Naive thymus-derived CD4-positive, alpha-beta T cell (primary cell): ENCODE measurements around the gene DEFB127. TPM values are rescaled to one million over a fixed set of nuclear protein-coding genes. Genes with fewer than 3 reads are reported as not detected.

Experiments
- ATAC-seq: fragments of 150-1000 bp; cut with Tn5 transposase; 2 replicates; pipeline ENCODE4 v1.10.0; 2021; ENCODE audit warnings: mild to moderate bottlenecking, moderate library complexity
- CTCF ChIA-PET: fragments of 350-600 bp; sonication (Branson Sonifier 250); formaldehyde crosslinking; loops from one replicate; lab custom pipeline; 2021; ENCODE audit warnings: antibody characterized with exemption; lab: Charles Lee
- POLR2A ChIA-PET: fragments of 350-600 bp; sonication (Branson Sonifier 250); formaldehyde crosslinking; loops from one replicate; lab custom pipeline; 2021; ENCODE audit warnings: antibody characterized with exemption, inconsistent platforms; lab: Charles Lee
- DNase-seq, 9 donors: peaks; one replicate each; pipeline versions ENCODE4 v3.0.0 to v3.0.0-alpha.2; 2020 to 2022; ENCODE audit warnings: mixed read lengths in 1 of 9
- H3K27ac ChIP-seq: one replicate; pipeline ENCODE4 v1.7.0; 2013; ENCODE audit warnings: mild to moderate bottlenecking, low read depth, low read length, moderate library complexity
- H3K27me3 ChIP-seq, 2 donors: one replicate each; pipeline ENCODE4 v1.7.0; 2013; ENCODE audit warnings: low read length in 2 of 2, mild to moderate bottlenecking in 2 of 2, moderate library complexity in 2 of 2; ENCODE audit not compliant: control insufficient read depth in 2 of 2, insufficient read depth in 2 of 2
- H3K36me3 ChIP-seq, 3 experiments: 1 replicate in 2 of 3; 2 replicates in 1 of 3; pipeline ENCODE4 v1.7.0; 2013; ENCODE audit warnings: low read length in 3 of 3, mild to moderate bottlenecking in 3 of 3, moderate library complexity in 1 of 3; ENCODE audit not compliant: insufficient read depth in 3 of 3, control insufficient read depth in 2 of 3
- H3K4me1 ChIP-seq, 2 donors: one replicate each; pipeline ENCODE4 v1.7.0; 2013; ENCODE audit warnings: low read length in 2 of 2, mild to moderate bottlenecking in 2 of 2, moderate library complexity in 1 of 2; ENCODE audit not compliant: control insufficient read depth in 2 of 2, insufficient read depth in 2 of 2
- H3K4me3 ChIP-seq: 2 replicates; pipeline ENCODE4 v1.7.0; 2013; ENCODE audit warnings: mild to moderate bottlenecking, low read length
- H3K9me3 ChIP-seq, 3 experiments: 1 replicate in 2 of 3; 2 replicates in 1 of 3; pipeline ENCODE4 v1.7.0; 2013; ENCODE audit warnings: low read length in 3 of 3; ENCODE audit not compliant: control insufficient read depth in 2 of 3
- H3K27ac Mint-ChIP-seq, 9 donors: one replicate each; pipeline ENCODE4 v1.8.0; 2020 to 2022; ENCODE audit warnings: mixed read lengths in 9 of 9, mild to moderate bottlenecking in 8 of 9, moderate library complexity in 5 of 9, inconsistent platforms in 2 of 9
- H3K27me3 Mint-ChIP-seq, 5 donors: one replicate each; pipeline ENCODE4 v1.8.0; 2021 to 2022; ENCODE audit warnings: mixed read lengths in 5 of 5, mild to moderate bottlenecking in 1 of 5
- H3K36me3 Mint-ChIP-seq, 5 donors: one replicate each; pipeline ENCODE4 v1.8.0; 2020 to 2022; ENCODE audit warnings: mixed read lengths in 5 of 5, mild to moderate bottlenecking in 3 of 5, inconsistent platforms in 1 of 5
- H3K4me1 Mint-ChIP-seq, 7 donors: one replicate each; pipeline ENCODE4 v1.8.0; 2020 to 2022; ENCODE audit warnings: mixed read lengths in 7 of 7, mild to moderate bottlenecking in 3 of 7, inconsistent platforms in 1 of 7
- H3K4me3 Mint-ChIP-seq, 10 donors: one replicate each; pipeline ENCODE4 v1.8.0; 2020 to 2022; ENCODE audit warnings: mild to moderate bottlenecking in 10 of 10, mixed read lengths in 10 of 10, moderate library complexity in 6 of 10, inconsistent platforms in 2 of 10
- H3K9me3 Mint-ChIP-seq, 11 donors: one replicate each; pipeline ENCODE4 v1.8.0; 2020 to 2022; ENCODE audit warnings: mixed read lengths in 11 of 11, mild to moderate bottlenecking in 4 of 11, inconsistent platforms in 1 of 11, moderate library complexity in 1 of 11
- intact Hi-C, 2 donors: fragments of 100-400 bp; cut with micrococcal nuclease; formaldehyde crosslinking; loops; one replicate each; pipeline ENCODE4 v1.15.1; 2023
- polyA plus RNA-seq, 2 donors: library from polyadenylated mRNA; unstranded; fragments of 300-500 nt; fragmentation: Illumina TruSeq; gene quantifications; one replicate each; pipeline ENCODE4 v1.2.3, GENCODE V29; 2021
- total RNA-seq, 6 experiments: library from RNA in 5 of 6; stranded (reverse) in 5 of 6; gene quantifications; 1 replicate in 5 of 6; 2 replicates in 1 of 6; pipeline ENCODE4 v1.2.3 and lab custom pipeline; 2021 to 2026

Gene DEFB127
- total and polyA plus RNA-seq, 7 experiments from 2014 or later, result not detected

DNA sequence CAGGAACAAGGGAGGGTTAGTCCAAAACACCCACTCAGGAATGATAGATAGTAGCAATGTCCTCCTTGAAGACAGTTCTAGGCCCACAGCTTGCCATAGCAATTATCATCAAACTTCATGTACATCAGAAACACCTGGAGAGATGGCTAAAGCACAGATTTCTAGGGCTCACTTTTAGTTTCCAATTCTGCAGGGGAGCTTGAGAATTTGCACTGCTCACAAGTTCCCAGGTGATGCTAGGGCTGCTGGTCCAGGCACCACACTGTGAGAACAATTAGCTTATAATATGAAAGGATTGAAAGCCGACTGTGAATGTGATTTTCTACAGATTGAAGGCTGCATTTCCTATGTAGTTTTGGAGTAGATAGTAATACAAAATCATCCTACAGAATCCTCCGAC is 11.4 kb upstream of the DEFB127 start:
- no peak overlapping the region for H3K4me3 ChIP-seq
- no peaks in the 10 kb centered on the region for H3K9me3 Mint-ChIP-seq
- no peaks in the 10 kb centered on the region for H3K4me1 Mint-ChIP-seq
- POLR2A ChIA-PET, result no interaction called here
- no peak for DNase-seq
- no peaks in the 10 kb centered on the region for H3K9me3 ChIP-seq
- no peaks in the 10 kb centered on the region for H3K36me3 ChIP-seq
- H3K27ac Mint-ChIP-seq, result no peak overlapping the region
- no peak overlapping the region for H3K4me3 Mint-ChIP-seq
- ATAC-seq, result no peak
- H3K27ac ChIP-seq, result no peak overlapping the region
- no peaks in the 10 kb centered on the region for H3K27me3 ChIP-seq
- peaks cover 38 to 58% (median 44%) of the 10 kb centered on the region in 5 donors for H3K27me3 Mint-ChIP-seq
- H3K36me3 Mint-ChIP-seq, result no peaks in the 10 kb centered on the region
- intact Hi-C loops, result no loop called here
- CTCF ChIA-PET, result no interaction called here
- no peaks in the 10 kb centered on the region for H3K4me1 ChIP-seq

DNA sequence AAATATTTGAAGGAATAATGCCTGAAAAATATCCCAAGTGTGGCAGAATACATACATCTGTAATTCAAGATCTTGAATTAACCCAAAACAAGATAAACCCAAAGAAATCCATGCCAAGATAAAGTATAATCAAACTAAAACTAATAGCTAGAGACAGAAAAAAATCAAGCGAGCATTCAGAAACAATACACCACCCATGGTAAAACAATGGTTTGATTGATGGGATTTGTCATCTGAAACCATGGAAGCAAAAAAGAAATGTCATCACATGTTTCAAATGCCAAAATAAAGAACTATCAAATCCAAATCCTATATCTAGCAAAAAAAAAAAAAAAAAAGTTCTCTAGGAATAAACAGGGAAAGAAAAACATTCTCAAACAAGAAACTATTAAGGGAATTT is 5.1 kb upstream of the DEFB127 start:
- POLR2A ChIA-PET, result no interaction called here
- no peak for DNase-seq
- Histone ChIP-seq H3K4me1 (no peaks in the 10 kb centered on the region), H3K9me3 (no peaks in the 10 kb centered on the region), H3K27ac (no peak overlapping the region), H3K36me3 (no peaks in the 10 kb centered on the region), H3K27me3 (peaks cover 0 to 3% of the 10 kb centered on the region in 2 donors), H3K4me3 (no peak overlapping the region)
- Mint-ChIP-seq H3K27me3 (peaks cover 26 to 43% (median 35%) of the 10 kb centered on the region in 5 donors), H3K9me3 (no peaks in the 10 kb centered on the region), H3K4me1 (no peaks in the 10 kb centered on the region), H3K4me3 (no peak overlapping the region), H3K27ac (no peak overlapping the region), H3K36me3 (no peaks in the 10 kb centered on the region)
- no peak for ATAC-seq
- CTCF ChIA-PET, result no interaction called here
- intact Hi-C loops, result no loop called here

DNA sequence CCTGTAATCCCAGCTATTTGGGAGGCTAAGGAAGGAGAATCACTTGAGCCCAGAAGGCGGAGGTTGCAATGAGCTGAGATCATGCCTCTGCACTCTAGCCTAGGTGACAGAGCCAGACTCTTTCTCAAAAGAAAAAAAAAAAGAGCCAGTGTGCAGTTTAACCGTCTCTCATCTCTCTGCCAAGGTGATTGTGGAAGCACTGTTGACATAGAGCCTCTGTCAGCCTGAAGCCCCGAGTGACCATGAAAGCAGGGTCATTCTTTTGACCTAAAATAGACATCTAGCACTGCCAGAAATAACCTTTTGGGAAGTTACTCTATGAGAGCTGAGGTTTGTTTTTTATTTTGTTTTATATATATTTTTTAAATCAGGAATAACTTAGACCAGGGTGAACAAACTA is 7.4 kb downstream of the DEFB127 start:
- ATAC-seq, result no peak
- no peaks in the 10 kb centered on the region for H3K36me3 ChIP-seq
- no peaks in the 10 kb centered on the region for H3K9me3 ChIP-seq
- H3K4me1 ChIP-seq, result no peaks in the 10 kb centered on the region
- POLR2A ChIA-PET, result no interaction called here
- DNase-seq, result no peak
- no peaks in the 10 kb centered on the region for H3K27me3 ChIP-seq
- no peak overlapping the region for H3K27ac ChIP-seq
- H3K9me3 Mint-ChIP-seq, result peaks cover 0 to 4% (median 0%) of the 10 kb centered on the region in 11 donors
- no peak overlapping the region for H3K4me3 ChIP-seq
- H3K36me3 Mint-ChIP-seq, result no peaks in the 10 kb centered on the region
- no peak overlapping the region for H3K27ac Mint-ChIP-seq
- H3K4me1 Mint-ChIP-seq, result no peaks in the 10 kb centered on the region
- intact Hi-C loops, result no loop called here
- H3K4me3 Mint-ChIP-seq, result no peak overlapping the region
- H3K27me3 Mint-ChIP-seq, result peaks cover 19 to 32% (median 23%) of the 10 kb centered on the region in 5 donors
- CTCF ChIA-PET, result no interaction called here

DNA sequence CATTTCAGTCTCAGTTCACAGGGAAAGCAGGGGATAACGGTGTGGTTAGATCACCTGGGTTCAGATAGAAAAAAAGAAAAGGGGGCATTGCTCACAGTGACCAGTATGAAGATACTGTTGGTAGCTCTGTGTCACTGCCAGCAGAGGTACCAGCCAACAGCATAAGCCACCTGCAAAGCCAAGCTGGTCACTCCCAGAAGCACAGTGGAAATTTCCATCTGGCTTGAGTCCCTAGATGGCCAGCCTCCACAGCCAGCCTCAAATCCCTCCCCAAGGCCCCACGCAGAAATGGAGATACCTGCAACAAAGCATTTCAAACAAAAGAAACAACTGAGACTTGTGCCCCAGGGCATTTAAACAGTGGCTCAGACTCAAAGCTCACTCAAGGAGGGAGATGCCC is 11.6 kb downstream of the DEFB127 start:
- ATAC-seq, result no peak
- H3K9me3 Mint-ChIP-seq, result no peaks in the 10 kb centered on the region
- ChIA-PET POLR2A (interaction anchor here (0.6 kb wide), 1 partner anchor 129 kb away, joined by 3 read pairs; no protein-coding TSS in a partner anchor), CTCF (no interaction called here)
- Histone ChIP-seq H3K4me1 (no peaks in the 10 kb centered on the region), H3K4me3 (no peak overlapping the region), H3K36me3 (no peaks in the 10 kb centered on the region), H3K27ac (no peak overlapping the region), H3K9me3 (no peaks in the 10 kb centered on the region), H3K27me3 (no peaks in the 10 kb centered on the region)
- intact Hi-C loops, result no loop called here
- no peaks in the 10 kb centered on the region for H3K36me3 Mint-ChIP-seq
- no peaks in the 10 kb centered on the region for H3K4me1 Mint-ChIP-seq
- no peak for DNase-seq
- H3K4me3 Mint-ChIP-seq, result no peak overlapping the region
- H3K27ac Mint-ChIP-seq, result no peak overlapping the region
- H3K27me3 Mint-ChIP-seq, result peaks cover 9 to 30% (median 17%) of the 10 kb centered on the region in 5 donors

DNA sequence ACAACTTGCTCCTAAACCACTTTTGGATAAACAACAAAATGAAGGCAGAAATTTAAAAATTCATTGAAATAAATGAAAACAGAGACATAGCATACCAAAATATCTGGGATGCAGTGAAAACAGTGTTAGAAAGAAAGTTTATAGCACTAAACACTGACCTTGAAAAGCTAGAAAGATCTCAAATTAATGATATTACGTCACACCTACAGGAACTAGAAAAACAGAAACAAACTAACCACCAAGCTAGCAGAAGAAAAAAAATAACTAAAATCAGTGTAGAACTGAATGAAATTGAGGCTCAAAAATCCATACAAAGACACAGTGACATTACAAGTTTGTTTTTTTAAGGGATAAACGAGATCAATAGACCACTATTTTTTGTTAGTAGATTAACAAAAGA is 27.0 kb downstream of the DEFB127 start:
- H3K9me3 ChIP-seq, result no peaks in the 10 kb centered on the region
- H3K27ac ChIP-seq, result no peak overlapping the region
- ChIA-PET POLR2A (no interaction called here), CTCF (no interaction called here)
- H3K4me3 ChIP-seq, result no peak overlapping the region
- Mint-ChIP-seq H3K27ac (no peak overlapping the region), H3K4me3 (no peak overlapping the region), H3K9me3 (peaks cover 2 to 31% (median 16%) of the 10 kb centered on the region in 11 donors), H3K4me1 (peaks cover 0 to 6% (median 0%) of the 10 kb centered on the region in 7 donors), H3K36me3 (peaks cover 0 to 6% (median 0%) of the 10 kb centered on the region in 5 donors), H3K27me3 (peaks cover 43 to 78% (median 70%) of the 10 kb centered on the region in 5 donors)
- ATAC-seq, result no peak
- no peaks in the 10 kb centered on the region for H3K4me1 ChIP-seq
- peaks cover 0 to 6% of the 10 kb centered on the region in 2 donors for H3K27me3 ChIP-seq
- intact Hi-C loops, result no loop called here
- DNase-seq, result no peak
- H3K36me3 ChIP-seq, result no peaks in the 10 kb centered on the region

DNA sequence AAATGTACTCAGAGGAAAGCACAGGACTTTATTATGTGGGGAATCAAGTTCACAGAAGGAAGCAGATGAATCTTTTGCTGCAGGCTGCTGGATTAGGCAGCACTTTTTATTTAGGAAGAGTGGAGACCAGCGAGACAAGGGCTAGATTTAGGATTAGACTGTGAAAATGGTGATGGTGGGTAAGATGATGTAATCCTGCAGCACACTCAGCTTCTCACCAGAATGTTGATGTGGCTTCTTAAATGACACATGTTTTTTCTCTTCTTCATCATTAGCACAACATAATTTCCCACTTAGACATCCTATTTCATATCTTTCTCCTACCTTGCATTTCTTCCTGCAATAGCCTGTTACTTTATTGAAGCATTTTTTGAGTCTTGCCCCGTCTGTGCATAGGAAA is 30.5 kb downstream of the DEFB127 start:
- POLR2A ChIA-PET, result no interaction called here
- no peak for ATAC-seq
- Histone ChIP-seq H3K36me3 (no peaks in the 10 kb centered on the region), H3K4me1 (no peaks in the 10 kb centered on the region), H3K27me3 (no peaks in the 10 kb centered on the region), H3K9me3 (peaks cover 0 to 3% (median 0%) of the 10 kb centered on the region in 3 experiments), H3K27ac (no peak overlapping the region), H3K4me3 (no peak overlapping the region)
- Mint-ChIP-seq H3K36me3 (peaks cover 0 to 6% (median 0%) of the 10 kb centered on the region in 5 donors), H3K27ac (no peak overlapping the region), H3K4me3 (no peak overlapping the region), H3K4me1 (peaks cover 0 to 6% (median 0%) of the 10 kb centered on the region in 7 donors), H3K27me3 (peaks cover 47 to 80% (median 58%) of the 10 kb centered on the region in 5 donors), H3K9me3 (peaks cover 4 to 51% (median 16%) of the 10 kb centered on the region in 11 donors)
- CTCF ChIA-PET, result no interaction called here
- intact Hi-C loops, result no loop called here
- no peak for DNase-seq

DNA sequence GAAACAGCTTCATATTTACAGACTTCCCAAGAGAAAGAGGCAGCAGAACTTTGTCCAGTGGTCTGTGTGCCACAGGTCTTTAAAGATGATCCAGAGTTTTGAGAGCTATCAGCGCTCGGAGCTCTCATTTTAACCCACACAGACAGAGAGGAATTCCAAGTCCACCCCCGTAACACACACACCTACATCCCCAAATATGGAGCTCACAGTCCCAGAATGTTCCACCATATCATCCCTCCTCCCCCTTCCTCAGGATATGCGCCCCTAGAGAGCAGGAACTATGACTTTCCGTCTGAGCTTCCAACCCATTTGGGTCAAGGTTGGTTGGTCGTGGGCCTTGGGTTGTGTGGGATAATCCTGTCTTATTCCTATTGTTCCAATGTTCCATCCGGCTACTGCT is 32.4 kb downstream of the DEFB127 start, which contains the start of gene DEFB128:
Gene DEFB128, minus strand, starts transcription at position 101 of the 400 bp plus-strand sequence. Its CDS starts 88 bp downstream, at position 13.
- ATAC-seq (no peak), DNase-seq (no peak)
- intact Hi-C loops, result no loop called here
- Mint-ChIP-seq H3K9me3 (peaks cover under 1 to 32% (median 6%) of the 10 kb centered on the region in 11 donors), H3K4me3 (no peak within 1 kb of the TSS), H3K27me3 (peaks cover 29 to 61% (median 43%) of the 10 kb centered on the region in 5 donors), H3K36me3 (peaks cover 0 to 4% (median 0%) of the 10 kb centered on the region in 5 donors), H3K27ac (no peak within 1 kb of the TSS), H3K4me1 (peaks cover 0 to 2% (median 0%) of the 10 kb centered on the region in 7 donors)
- no peaks in the 10 kb centered on the region for H3K4me1 ChIP-seq
- no peaks in the 10 kb centered on the region for H3K27me3 ChIP-seq
- no peak within 1 kb of the TSS for H3K27ac ChIP-seq
- H3K36me3 ChIP-seq, result no peaks in the 10 kb centered on the region
- H3K4me3 ChIP-seq, result no peak within 1 kb of the TSS
- peaks cover 0 to 3% (median 0%) of the 10 kb centered on the region in 3 experiments for H3K9me3 ChIP-seq
- POLR2A ChIA-PET, result interaction anchor here (0.6 kb wide), 1 partner anchor 104 kb away, joined by 3 read pairs; no protein-coding TSS in a partner anchor
- CTCF ChIA-PET, result interaction anchor here (0.6 kb wide), 1 partner anchor 76 kb away, joined by 3 read pairs; no protein-coding TSS in a partner anchor
